ENCODE results near the gene MAGI2.

- TF ChIP-seq CTCF (IDR thresholded peaks at IDR 0.05) (no peak), POLR2A (IDR thresholded peaks at IDR 0.05) (no peak)
Measured at GRCh38 chr7:78301407-78301806, 1152.1 kb downstream of the MAGI2 start.

Measured in breast epithelium (tissue), 3 donors.